Ovary (tissue), 3 donors: ENCODE results near the gene TMTC2.

Experiments
- CTCF ChIP-seq, 3 donors: fragments of 450-650 bp in 2 of 3; fragments of 200-600 bp in 1 of 3; IDR thresholded peaks; one replicate each; pipeline versions ENCODE4 v1.5.1 to v1.8.0; 2016 to 2022; ENCODE audit warnings: antibody characterized with exemption in 3 of 3, mild to moderate bottlenecking in 1 of 3
- EP300 ChIP-seq: sonication (generic); formaldehyde crosslinking; IDR thresholded peaks from one replicate; pipeline ENCODE4 v1.6.1; 2017; ENCODE audit warnings: antibody characterized with exemption
- POLR2A ChIP-seq: fragments of 450-650 bp; IDR thresholded peaks from one replicate; pipeline ENCODE4 v1.6.1; 2017; ENCODE audit warnings: antibody characterized with exemption, mild to moderate bottlenecking, moderate library complexity
- donor health status: DM: no; HTN: no; CAD: no.

DNA sequence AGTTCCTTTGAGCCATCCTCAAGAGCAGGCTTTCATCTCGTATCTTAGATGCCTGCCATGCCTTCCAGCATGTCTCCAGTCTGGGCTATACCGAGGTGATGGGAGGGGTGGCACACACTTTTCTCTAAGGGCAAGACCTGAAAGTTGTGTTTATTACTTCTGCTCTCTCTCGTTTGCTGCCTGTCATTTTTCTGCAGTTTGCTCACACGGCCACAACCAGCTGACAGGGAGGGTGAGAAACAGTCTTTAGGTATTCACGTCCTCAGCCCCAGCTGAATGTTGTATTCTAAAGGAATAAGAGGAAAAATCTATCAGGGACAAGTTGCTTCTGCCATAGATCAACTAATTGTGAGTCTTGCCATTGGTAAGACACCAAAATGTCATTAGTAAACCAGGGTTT, 88.0 kb downstream of the TMTC2 start:
- TF ChIP-seq POLR2A (no peak), CTCF (IDR thresholded peaks at IDR 0.05) (no peak), EP300 (no peak)
